WTC11 (cell line): Measurements from ENCODE around the gene PAK5. TPM values are rescaled to one million over a fixed set of nuclear protein-coding genes. Genes with fewer than 3 reads are reported as not detected.
A peak's percentile ranks its signal among the peaks of the same experiment; 100 is the strongest.

Experiments used
- ATAC-seq: fragments of 200-7000 bp; cut with Tn5 transposase; 2 replicates; pipeline ENCODE4 v1.10.0; 2021; ENCODE audit warnings: mild to moderate bottlenecking, moderate library complexity
- CTCF ChIA-PET: fragments of 300-600 bp; sonication (Branson Sonifier 250); formaldehyde crosslinking; loops from one replicate; lab custom pipeline; 2021; ENCODE audit warnings: antibody characterized with exemption; lab: Charles Lee
- POLR2A ChIA-PET: fragments of 350-600 bp; sonication (Branson Sonifier 250); formaldehyde crosslinking; loops from one replicate; lab custom pipeline; 2021; ENCODE audit warnings: antibody characterized with exemption; lab: Charles Lee
- DNase-seq: peaks from one replicate; pipeline ENCODE4 v3.0.0; 2021; ENCODE audit warnings: low spot score
- H3K27ac Mint-ChIP-seq: 2 replicates; pipeline ENCODE4 v1.8.0; 2021; ENCODE audit warnings: mixed read lengths
- H3K27me3 Mint-ChIP-seq: 2 replicates; pipeline ENCODE4 v1.8.0; 2021; ENCODE audit warnings: low read depth, mild to moderate bottlenecking, moderate library complexity, mixed read lengths
- H3K36me3 Mint-ChIP-seq: 2 replicates; pipeline ENCODE4 v1.8.0; 2021; ENCODE audit warnings: mixed read lengths
- H3K4me1 Mint-ChIP-seq: 2 replicates; pipeline ENCODE4 v1.8.0; 2022; ENCODE audit warnings: mixed read lengths
- H3K4me3 Mint-ChIP-seq: 2 replicates; pipeline ENCODE4 v1.8.0; 2021; ENCODE audit warnings: mild to moderate bottlenecking, moderate library complexity, mixed read lengths
- H3K9me3 Mint-ChIP-seq: 2 replicates; pipeline ENCODE4 v1.8.0; 2021; ENCODE audit warnings: mixed read lengths
- ATF1 ChIP-seq: sonication (generic); formaldehyde crosslinking; IDR thresholded peaks from 2 replicates; pipeline ENCODE4 v1.8.1; 2023; ENCODE audit warnings: mild to moderate bottlenecking, moderate library complexity, missing genetic modification reagents
- FOXJ3 ChIP-seq: sonication (generic); formaldehyde crosslinking; IDR thresholded peaks from 2 replicates; pipeline ENCODE4 v1.9.0; 2021; ENCODE audit warnings: missing genetic modification reagents, mild to moderate bottlenecking, borderline replicate concordance
- NR3C1 ChIP-seq: sonication (generic); formaldehyde crosslinking; conservative IDR thresholded peaks from 2 replicates; pipeline ENCODE4 v1.8.1; 2023; ENCODE audit warnings: low read depth, mild to moderate bottlenecking, missing genetic modification reagents
- OVOL2 ChIP-seq: fragments of 250-450 bp; sonication (Bioruptor Pico); IDR thresholded peaks from 2 replicates; pipeline ENCODE4 v1.9.0; 2021; ENCODE audit warnings: mild to moderate bottlenecking, borderline replicate concordance
- SOX15 ChIP-seq: fragments of 250-450 bp; sonication (Bioruptor Pico); IDR thresholded peaks from 2 replicates; pipeline ENCODE4 v1.9.0; 2021; ENCODE audit warnings: mild to moderate bottlenecking
- TCF7 ChIP-seq: sonication (generic); formaldehyde crosslinking; IDR thresholded peaks from 2 replicates; pipeline ENCODE4 v1.8.0; 2022; ENCODE audit warnings: mild to moderate bottlenecking, low read depth, missing genetic modification reagents, moderate library complexity
- TP53 ChIP-seq: sonication (generic); formaldehyde crosslinking; IDR thresholded peaks from 2 replicates; pipeline ENCODE4 v1.8.1; 2023; ENCODE audit warnings: mild to moderate bottlenecking, missing genetic modification reagents
- ZNF121 ChIP-seq: sonication (generic); formaldehyde crosslinking; IDR thresholded peaks from 2 replicates; pipeline ENCODE4 v1.8.0; 2023; ENCODE audit warnings: missing genetic modification reagents
- ZNF219 ChIP-seq: sonication (generic); formaldehyde crosslinking; IDR thresholded peaks from 2 replicates; pipeline ENCODE4 v1.8.0; 2023; ENCODE audit warnings: missing genetic modification reagents, mild to moderate bottlenecking, borderline replicate concordance
- ZNF416 ChIP-seq: fragments of 250-450 bp; sonication (Bioruptor Pico); IDR thresholded peaks from 2 replicates; pipeline ENCODE4 v1.9.0; 2021; ENCODE audit warnings: mild to moderate bottlenecking, inconsistent platforms
- total RNA-seq: library from RNA; stranded (reverse); gene quantifications from 3 replicates; pipeline ENCODE4 v1.2.3, GENCODE V29; 2021
- TF ChIP-seq, protein P1 (sequence below): fragments of 250-450 bp; sonication (Bioruptor Pico); IDR thresholded peaks from 2 replicates; pipeline ENCODE4 v1.8.0; 2021; ENCODE audit warnings: mild to moderate bottlenecking
- TF ChIP-seq, protein P2 (sequence below): fragments of 250-450 bp; sonication (Bioruptor Pico); IDR thresholded peaks from 2 replicates; pipeline ENCODE4 v1.9.0; 2021; ENCODE audit warnings: mild to moderate bottlenecking
- TF ChIP-seq, protein P3 (sequence below): sonication (generic); formaldehyde crosslinking; IDR thresholded peaks from 2 replicates; pipeline ENCODE4 v1.8.1; 2023; ENCODE audit warnings: mild to moderate bottlenecking, missing genetic modification reagents, borderline replicate concordance
- TF ChIP-seq, protein P4 (sequence below): sonication (generic); formaldehyde crosslinking; IDR thresholded peaks from 2 replicates; pipeline ENCODE4 v1.8.0; 2022; ENCODE audit warnings: mild to moderate bottlenecking, missing genetic modification reagents
- TF ChIP-seq, protein P5 (sequence below): sonication (generic); formaldehyde crosslinking; IDR thresholded peaks from 2 replicates; pipeline ENCODE4 v1.8.1; 2023; ENCODE audit warnings: mild to moderate bottlenecking, missing genetic modification reagents
- TF ChIP-seq, protein P6 (sequence below): sonication (generic); formaldehyde crosslinking; conservative IDR thresholded peaks from 2 replicates; pipeline ENCODE4 v1.8.1; 2022; ENCODE audit warnings: mild to moderate bottlenecking, missing genetic modification reagents
- TF ChIP-seq, protein P7 (sequence below): sonication (generic); formaldehyde crosslinking; IDR thresholded peaks from 2 replicates; pipeline ENCODE4 v1.8.0; 2023; ENCODE audit warnings: missing genetic modification reagents
- TF ChIP-seq, protein P8 (sequence below): fragments of 200-600 bp; IDR thresholded peaks from 2 replicates; pipeline ENCODE4 v1.8.0; 2022; ENCODE audit warnings: antibody characterized with exemption
- TF ChIP-seq, protein P9 (sequence below): sonication (generic); formaldehyde crosslinking; IDR thresholded peaks from 2 replicates; pipeline ENCODE4 v1.8.0; 2022; ENCODE audit warnings: mild to moderate bottlenecking, missing genetic modification reagents

Gene PAK5
- total RNA-seq, 1 experiment from 2014 or later, result 0.31 TPM

DNA sequence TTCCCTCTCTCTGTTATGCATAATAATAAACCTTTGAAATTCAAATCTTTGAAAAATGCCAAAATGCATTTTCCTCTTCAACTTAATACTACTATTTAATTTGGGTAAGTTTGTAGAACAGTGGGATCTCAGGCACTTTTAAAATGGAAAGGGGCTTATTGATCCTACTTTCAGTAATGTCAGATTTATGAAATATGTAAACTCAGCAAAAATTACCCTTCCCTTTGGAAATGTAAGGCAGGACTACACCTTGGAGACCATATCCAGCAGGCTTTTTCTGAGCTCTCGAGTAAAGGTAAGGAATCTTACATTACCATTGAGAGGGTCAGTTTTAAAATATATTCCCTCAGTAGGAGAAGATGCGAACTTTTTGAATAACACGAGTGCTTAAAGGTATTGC, 175.5 kb downstream of the PAK5 start (continued):
- TF ChIP-seq, protein P1, sequence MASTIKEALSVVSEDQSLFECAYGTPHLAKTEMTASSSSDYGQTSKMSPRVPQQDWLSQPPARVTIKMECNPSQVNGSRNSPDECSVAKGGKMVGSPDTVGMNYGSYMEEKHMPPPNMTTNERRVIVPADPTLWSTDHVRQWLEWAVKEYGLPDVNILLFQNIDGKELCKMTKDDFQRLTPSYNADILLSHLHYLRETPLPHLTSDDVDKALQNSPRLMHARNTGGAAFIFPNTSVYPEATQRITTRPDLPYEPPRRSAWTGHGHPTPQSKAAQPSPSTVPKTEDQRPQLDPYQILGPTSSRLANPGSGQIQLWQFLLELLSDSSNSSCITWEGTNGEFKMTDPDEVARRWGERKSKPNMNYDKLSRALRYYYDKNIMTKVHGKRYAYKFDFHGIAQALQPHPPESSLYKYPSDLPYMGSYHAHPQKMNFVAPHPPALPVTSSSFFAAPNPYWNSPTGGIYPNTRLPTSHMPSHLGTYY, result no peak
- TF ChIP-seq ZNF219 (CRISPR knock-in tag), result no peak
- no peak for TF ChIP-seq ZNF416 (CRISPR knock-in tag)
- TF ChIP-seq TCF7 (CRISPR knock-in tag), result no peak
- TF ChIP-seq, protein P2, sequence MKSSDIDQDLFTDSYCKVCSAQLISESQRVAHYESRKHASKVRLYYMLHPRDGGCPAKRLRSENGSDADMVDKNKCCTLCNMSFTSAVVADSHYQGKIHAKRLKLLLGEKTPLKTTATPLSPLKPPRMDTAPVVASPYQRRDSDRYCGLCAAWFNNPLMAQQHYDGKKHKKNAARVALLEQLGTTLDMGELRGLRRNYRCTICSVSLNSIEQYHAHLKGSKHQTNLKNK (CRISPR knock-in tag), result no peak

DNA sequence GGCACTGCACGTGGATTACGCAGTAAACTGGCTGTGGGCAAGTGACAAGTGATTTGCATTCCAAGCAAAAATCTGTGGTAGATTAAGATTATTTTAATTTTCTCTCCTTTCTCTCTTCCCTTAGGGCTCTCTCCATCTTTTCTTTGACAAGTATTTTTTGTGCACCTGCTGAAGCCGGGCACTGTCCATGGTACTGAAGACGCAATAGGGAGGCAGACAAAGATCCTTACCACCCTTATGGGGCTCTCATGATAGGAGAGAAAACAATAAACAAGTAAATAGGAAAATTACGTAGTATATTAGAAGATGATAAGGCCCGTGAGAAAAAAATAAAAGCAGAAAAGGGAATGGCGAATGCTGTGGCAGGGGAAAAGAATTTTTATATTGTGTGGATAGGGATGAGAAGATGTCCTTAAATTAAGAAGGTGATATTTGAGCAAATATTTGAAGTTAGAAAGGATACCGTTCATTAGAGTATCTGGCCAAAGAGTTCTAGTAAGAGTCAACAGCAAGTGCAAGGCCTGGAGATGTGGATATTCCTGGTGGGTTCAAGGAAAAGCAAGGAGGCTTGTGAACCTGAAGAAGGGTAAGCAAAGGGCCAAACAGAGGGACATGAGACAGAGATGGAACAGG, 178.5 kb downstream of the PAK5 start:
- Mint-ChIP-seq H3K27ac (no peak overlapping the region), H3K4me3 (no peak overlapping the region), H3K27me3 (no peaks in the 10 kb centered on the region), H3K4me1 (peaks cover 11% of the 10 kb centered on the region), H3K36me3 (no peaks in the 10 kb centered on the region), H3K9me3 (no peaks in the 10 kb centered on the region)
- ATAC-seq (no peak; the same call in 1 of the 2 replicates), DNase-seq (peak; percentile 64)
- ChIA-PET POLR2A (no interaction called here), CTCF (no interaction called here)
- no peak for TF ChIP-seq ZNF121 (CRISPR knock-in tag)
- no peak for TF ChIP-seq TP53 (CRISPR knock-in tag)
- TF ChIP-seq, protein P3, sequence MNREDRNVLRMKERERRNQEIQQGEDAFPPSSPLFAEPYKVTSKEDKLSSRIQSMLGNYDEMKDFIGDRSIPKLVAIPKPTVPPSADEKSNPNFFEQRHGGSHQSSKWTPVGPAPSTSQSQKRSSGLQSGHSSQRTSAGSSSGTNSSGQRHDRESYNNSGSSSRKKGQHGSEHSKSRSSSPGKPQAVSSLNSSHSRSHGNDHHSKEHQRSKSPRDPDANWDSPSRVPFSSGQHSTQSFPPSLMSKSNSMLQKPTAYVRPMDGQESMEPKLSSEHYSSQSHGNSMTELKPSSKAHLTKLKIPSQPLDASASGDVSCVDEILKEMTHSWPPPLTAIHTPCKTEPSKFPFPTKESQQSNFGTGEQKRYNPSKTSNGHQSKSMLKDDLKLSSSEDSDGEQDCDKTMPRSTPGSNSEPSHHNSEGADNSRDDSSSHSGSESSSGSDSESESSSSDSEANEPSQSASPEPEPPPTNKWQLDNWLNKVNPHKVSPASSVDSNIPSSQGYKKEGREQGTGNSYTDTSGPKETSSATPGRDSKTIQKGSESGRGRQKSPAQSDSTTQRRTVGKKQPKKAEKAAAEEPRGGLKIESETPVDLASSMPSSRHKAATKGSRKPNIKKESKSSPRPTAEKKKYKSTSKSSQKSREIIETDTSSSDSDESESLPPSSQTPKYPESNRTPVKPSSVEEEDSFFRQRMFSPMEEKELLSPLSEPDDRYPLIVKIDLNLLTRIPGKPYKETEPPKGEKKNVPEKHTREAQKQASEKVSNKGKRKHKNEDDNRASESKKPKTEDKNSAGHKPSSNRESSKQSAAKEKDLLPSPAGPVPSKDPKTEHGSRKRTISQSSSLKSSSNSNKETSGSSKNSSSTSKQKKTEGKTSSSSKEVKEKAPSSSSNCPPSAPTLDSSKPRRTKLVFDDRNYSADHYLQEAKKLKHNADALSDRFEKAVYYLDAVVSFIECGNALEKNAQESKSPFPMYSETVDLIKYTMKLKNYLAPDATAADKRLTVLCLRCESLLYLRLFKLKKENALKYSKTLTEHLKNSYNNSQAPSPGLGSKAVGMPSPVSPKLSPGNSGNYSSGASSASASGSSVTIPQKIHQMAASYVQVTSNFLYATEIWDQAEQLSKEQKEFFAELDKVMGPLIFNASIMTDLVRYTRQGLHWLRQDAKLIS (CRISPR knock-in tag), result no peak
- TF ChIP-seq, protein P4, sequence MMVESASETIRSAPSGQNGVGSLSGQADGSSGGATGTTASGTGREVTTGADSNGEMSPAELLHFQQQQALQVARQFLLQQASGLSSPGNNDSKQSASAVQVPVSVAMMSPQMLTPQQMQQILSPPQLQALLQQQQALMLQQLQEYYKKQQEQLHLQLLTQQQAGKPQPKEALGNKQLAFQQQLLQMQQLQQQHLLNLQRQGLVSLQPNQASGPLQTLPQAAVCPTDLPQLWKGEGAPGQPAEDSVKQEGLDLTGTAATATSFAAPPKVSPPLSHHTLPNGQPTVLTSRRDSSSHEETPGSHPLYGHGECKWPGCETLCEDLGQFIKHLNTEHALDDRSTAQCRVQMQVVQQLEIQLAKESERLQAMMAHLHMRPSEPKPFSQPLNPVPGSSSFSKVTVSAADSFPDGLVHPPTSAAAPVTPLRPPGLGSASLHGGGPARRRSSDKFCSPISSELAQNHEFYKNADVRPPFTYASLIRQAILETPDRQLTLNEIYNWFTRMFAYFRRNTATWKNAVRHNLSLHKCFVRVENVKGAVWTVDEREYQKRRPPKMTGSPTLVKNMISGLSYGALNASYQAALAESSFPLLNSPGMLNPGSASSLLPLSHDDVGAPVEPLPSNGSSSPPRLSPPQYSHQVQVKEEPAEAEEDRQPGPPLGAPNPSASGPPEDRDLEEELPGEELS (CRISPR knock-in tag), result no peak
- TF ChIP-seq OVOL2 (CRISPR knock-in tag), result no peak
- TF ChIP-seq ZNF416 (CRISPR knock-in tag), result no peak
- TF ChIP-seq, protein P5, sequence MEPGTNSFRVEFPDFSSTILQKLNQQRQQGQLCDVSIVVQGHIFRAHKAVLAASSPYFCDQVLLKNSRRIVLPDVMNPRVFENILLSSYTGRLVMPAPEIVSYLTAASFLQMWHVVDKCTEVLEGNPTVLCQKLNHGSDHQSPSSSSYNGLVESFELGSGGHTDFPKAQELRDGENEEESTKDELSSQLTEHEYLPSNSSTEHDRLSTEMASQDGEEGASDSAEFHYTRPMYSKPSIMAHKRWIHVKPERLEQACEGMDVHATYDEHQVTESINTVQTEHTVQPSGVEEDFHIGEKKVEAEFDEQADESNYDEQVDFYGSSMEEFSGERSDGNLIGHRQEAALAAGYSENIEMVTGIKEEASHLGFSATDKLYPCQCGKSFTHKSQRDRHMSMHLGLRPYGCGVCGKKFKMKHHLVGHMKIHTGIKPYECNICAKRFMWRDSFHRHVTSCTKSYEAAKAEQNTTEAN (CRISPR knock-in tag), result no peak
- TF ChIP-seq, protein P6, sequence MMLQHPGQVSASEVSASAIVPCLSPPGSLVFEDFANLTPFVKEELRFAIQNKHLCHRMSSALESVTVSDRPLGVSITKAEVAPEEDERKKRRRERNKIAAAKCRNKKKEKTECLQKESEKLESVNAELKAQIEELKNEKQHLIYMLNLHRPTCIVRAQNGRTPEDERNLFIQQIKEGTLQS (CRISPR knock-in tag), result no peak
- no peak for TF ChIP-seq ATF1 (CRISPR knock-in tag)
- TF ChIP-seq, protein P7, sequence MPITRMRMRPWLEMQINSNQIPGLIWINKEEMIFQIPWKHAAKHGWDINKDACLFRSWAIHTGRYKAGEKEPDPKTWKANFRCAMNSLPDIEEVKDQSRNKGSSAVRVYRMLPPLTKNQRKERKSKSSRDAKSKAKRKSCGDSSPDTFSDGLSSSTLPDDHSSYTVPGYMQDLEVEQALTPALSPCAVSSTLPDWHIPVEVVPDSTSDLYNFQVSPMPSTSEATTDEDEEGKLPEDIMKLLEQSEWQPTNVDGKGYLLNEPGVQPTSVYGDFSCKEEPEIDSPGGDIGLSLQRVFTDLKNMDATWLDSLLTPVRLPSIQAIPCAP (CRISPR knock-in tag), result no peak
- TF ChIP-seq, protein P8, sequence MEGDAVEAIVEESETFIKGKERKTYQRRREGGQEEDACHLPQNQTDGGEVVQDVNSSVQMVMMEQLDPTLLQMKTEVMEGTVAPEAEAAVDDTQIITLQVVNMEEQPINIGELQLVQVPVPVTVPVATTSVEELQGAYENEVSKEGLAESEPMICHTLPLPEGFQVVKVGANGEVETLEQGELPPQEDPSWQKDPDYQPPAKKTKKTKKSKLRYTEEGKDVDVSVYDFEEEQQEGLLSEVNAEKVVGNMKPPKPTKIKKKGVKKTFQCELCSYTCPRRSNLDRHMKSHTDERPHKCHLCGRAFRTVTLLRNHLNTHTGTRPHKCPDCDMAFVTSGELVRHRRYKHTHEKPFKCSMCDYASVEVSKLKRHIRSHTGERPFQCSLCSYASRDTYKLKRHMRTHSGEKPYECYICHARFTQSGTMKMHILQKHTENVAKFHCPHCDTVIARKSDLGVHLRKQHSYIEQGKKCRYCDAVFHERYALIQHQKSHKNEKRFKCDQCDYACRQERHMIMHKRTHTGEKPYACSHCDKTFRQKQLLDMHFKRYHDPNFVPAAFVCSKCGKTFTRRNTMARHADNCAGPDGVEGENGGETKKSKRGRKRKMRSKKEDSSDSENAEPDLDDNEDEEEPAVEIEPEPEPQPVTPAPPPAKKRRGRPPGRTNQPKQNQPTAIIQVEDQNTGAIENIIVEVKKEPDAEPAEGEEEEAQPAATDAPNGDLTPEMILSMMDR, result no peak
- TF ChIP-seq, protein P9, sequence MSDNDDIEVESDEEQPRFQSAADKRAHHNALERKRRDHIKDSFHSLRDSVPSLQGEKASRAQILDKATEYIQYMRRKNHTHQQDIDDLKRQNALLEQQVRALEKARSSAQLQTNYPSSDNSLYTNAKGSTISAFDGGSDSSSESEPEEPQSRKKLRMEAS, result no peak
- no peak for TF ChIP-seq SOX15
- no peak for TF ChIP-seq FOXJ3
- TF ChIP-seq NR3C1 (CRISPR knock-in tag), result no peak
